Brain microvascular endothelial cell (primary cell): ENCODE data around the gene WDR43.

Experiments used
- DNase-seq: peaks from one replicate; pipeline ENCODE4 v3.0.0-alpha.2; 2020
- H3K27ac ChIP-seq: fragments of 250-450 bp; sonication (Bioruptor Pico); 2 replicates; pipeline ENCODE4 v1.5.1; 2020; ENCODE audit warnings: mild to moderate bottlenecking, moderate library complexity
- H3K27me3 ChIP-seq: fragments of 250-450 bp; sonication (Bioruptor Pico); replicated peaks from 2 replicates; pipeline ENCODE4 v1.5.1; 2020; ENCODE audit warnings: mild to moderate bottlenecking
- H3K36me3 ChIP-seq: fragments of 250-450 bp; sonication (Bioruptor Pico); replicated peaks from 2 replicates; pipeline ENCODE4 v1.5.1; 2020; ENCODE audit warnings: mild to moderate bottlenecking
- H3K4me3 ChIP-seq: 2 replicates; pipeline ENCODE4 v1.5.1; 2011; ENCODE audit warnings: low read depth, mild to moderate bottlenecking, control low read depth, low read length, moderate library complexity
- CTCF ChIP-seq: IDR thresholded peaks from 2 replicates; pipeline ENCODE4 v1.5.1; 2011; ENCODE audit warnings: low read depth, mild to moderate bottlenecking, moderate library complexity, low read length, control low read depth, inconsistent platforms; ENCODE audit errors: missing control alignments
- in situ Hi-C: cut with HindIII; loops from 2 replicates; pipeline ENCODE4 v1.10.0; 2017; ENCODE audit warnings: low sequenced_read_pairs, low pct_ligation_motif_present

Gene WDR43

DNA sequence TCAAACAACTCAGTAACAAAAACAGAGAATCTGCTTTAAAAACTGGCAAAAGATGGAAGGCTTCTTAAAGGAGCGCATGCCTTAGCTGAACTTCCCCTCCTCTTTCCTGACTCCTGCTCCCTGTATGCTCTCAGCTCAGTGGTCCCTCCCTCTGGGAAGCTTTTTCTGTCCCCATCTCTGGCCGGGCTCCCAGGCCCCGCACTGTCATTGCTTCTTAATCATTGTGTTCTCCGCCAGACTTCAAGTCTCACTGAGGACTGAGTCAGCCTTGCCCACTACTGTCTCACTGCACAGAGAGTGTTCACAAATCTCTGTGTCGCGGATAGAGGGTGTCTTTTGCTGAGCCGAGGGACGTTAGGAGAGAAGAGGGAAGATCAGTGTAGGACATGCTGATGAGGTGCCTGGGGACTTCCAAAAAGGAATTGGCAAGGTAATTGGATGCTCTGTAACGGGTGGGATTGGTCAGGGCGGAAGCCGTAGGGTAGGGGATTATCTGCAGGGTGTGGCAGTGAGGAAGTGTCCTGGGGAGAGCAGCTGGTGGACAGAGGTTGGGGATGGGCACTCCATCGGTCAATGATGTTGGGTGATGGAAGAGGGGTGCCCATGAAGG lies 102.9 kb downstream of the WDR43 start:
- H3K27me3 ChIP-seq: no peaks in the 10 kb centered on the region
- H3K27ac ChIP-seq: no peak overlapping the region
- in situ Hi-C loops: no loop called here
- no peak overlapping the region for H3K4me3 ChIP-seq
- peak; percentile 40 for DNase-seq
- TF ChIP-seq CTCF: no peak
- no peaks in the 10 kb centered on the region for H3K36me3 ChIP-seq
